Measurements from ENCODE around the gene RAB19. TPM values are rescaled to one million over a fixed set of nuclear protein-coding genes. Genes with fewer than 3 reads are reported as not detected.

RAB19 gene
- total RNA-seq, 2 donors from 2014 or later, result not detected

- no peak for DNase-seq (ENCODE audit: low spot score)
- H3K27ac ChIP-seq, result no peak overlapping the region
- H3K4me1 ChIP-seq (ENCODE audit: control insufficient read depth in 1 of 2, low read depth in 2 of 2), result no peaks in the 10 kb centered on the region
- no peaks in the 10 kb centered on the region for H3K27me3 ChIP-seq (replicated peaks; ENCODE audit: insufficient read depth)
- no peak for ATAC-seq (ENCODE audit: insufficient number of reproducible peaks, low FRiP score, low read depth)
- peaks cover 57% of the 10 kb centered on the region for H3K36me3 ChIP-seq
- H3K4me3 ChIP-seq, result no peak overlapping the region
- no peaks in the 10 kb centered on the region for H3K9me3 ChIP-seq
- no peak for TF ChIP-seq CTCF (IDR thresholded peaks at IDR 0.05)
Observed at GRCh38 chr7:140458201-140458600, 54.3 kb downstream of the RAB19 start.

- ATAC-seq (ENCODE audit: insufficient number of reproducible peaks, low FRiP score, low read depth) (no peak), DNase-seq (ENCODE audit: low spot score) (no peak)
- Histone ChIP-seq H3K36me3 (peaks cover 55% of the 10 kb centered on the region), H3K27ac (no peak overlapping the region), H3K4me1 (ENCODE audit: control insufficient read depth in 1 of 2, low read depth in 2 of 2) (no peaks in the 10 kb centered on the region), H3K4me3 (no peak overlapping the region), H3K27me3 (replicated peaks; ENCODE audit: insufficient read depth) (no peaks in the 10 kb centered on the region), H3K9me3 (no peaks in the 10 kb centered on the region)
- TF ChIP-seq CTCF (IDR thresholded peaks at IDR 0.05), result no peak
Observed at GRCh38 chr7:140458916-140459315, 55.1 kb downstream of the RAB19 start.

GRCh38 chr7:140463111-140463510 is 59.3 kb downstream of the RAB19 start:
- Histone ChIP-seq H3K9me3 (no peaks in the 10 kb centered on the region), H3K27me3 (replicated peaks; ENCODE audit: insufficient read depth) (no peaks in the 10 kb centered on the region), H3K4me1 (ENCODE audit: control insufficient read depth in 1 of 2, low read depth in 2 of 2) (no peaks in the 10 kb centered on the region), H3K36me3 (peaks cover 47% of the 10 kb centered on the region), H3K4me3 (no peak overlapping the region), H3K27ac (no peak overlapping the region)
- ATAC-seq (ENCODE audit: insufficient number of reproducible peaks, low FRiP score, low read depth), result no peak
- no peak for DNase-seq (ENCODE audit: low spot score)
- no peak for TF ChIP-seq CTCF (IDR thresholded peaks at IDR 0.05)

- Histone ChIP-seq H3K9me3 (no peaks in the 10 kb centered on the region), H3K4me1 (ENCODE audit: control insufficient read depth in 1 of 2, low read depth in 2 of 2) (peaks cover 11 to 22% of the 10 kb centered on the region in 2 donors), H3K36me3 (peaks cover 3% of the 10 kb centered on the region), H3K4me3 (no peak overlapping the region), H3K27ac (no peak overlapping the region), H3K27me3 (replicated peaks; ENCODE audit: insufficient read depth) (no peaks in the 10 kb centered on the region)
- ATAC-seq (ENCODE audit: insufficient number of reproducible peaks, low FRiP score, low read depth) (no peak), DNase-seq (ENCODE audit: low spot score) (no peak)
- TF ChIP-seq CTCF (IDR thresholded peaks at IDR 0.05), result peak; percentile 48
Observed at GRCh38 chr7:140475747-140476333, 72.0 kb downstream of the RAB19 start.

- H3K4me1 ChIP-seq (ENCODE audit: control insufficient read depth in 1 of 2, low read depth in 2 of 2), result peaks cover 11 to 22% of the 10 kb centered on the region in 2 donors
- no peak overlapping the region for H3K4me3 ChIP-seq
- H3K36me3 ChIP-seq, result no peaks in the 10 kb centered on the region
- DNase-seq (ENCODE audit: low spot score) (no peak), ATAC-seq (ENCODE audit: insufficient number of reproducible peaks, low FRiP score, low read depth) (no peak)
- H3K9me3 ChIP-seq, result no peaks in the 10 kb centered on the region
- no peaks in the 10 kb centered on the region for H3K27me3 ChIP-seq (replicated peaks; ENCODE audit: insufficient read depth)
- no peak overlapping the region for H3K27ac ChIP-seq
- TF ChIP-seq CTCF (IDR thresholded peaks at IDR 0.05), result no peak
Observed at GRCh38 chr7:140476698-140477261, 72.9 kb downstream of the RAB19 start.

Other genes with a start within 250 kb of the RAB19 start
- gene KDM7A, start 227.1 kb upstream of the RAB19 start, total RNA-seq, result 10 to 100 TPM; 27.9 to 42.7 TPM
- 10 to 100 TPM; 66.5 to 83.2 TPM for gene SLC37A3, start 5.5 kb upstream of the RAB19 start, total RNA-seq
- 10 to 100 TPM; 39.7 to 62.1 TPM for gene MKRN1, start 75.4 kb downstream of the RAB19 start, total RNA-seq
- gene DENND2A, start 236.8 kb downstream of the RAB19 start, total RNA-seq, result 1 to 10 TPM; 4.9 to 5.1 TPM